ENCODE results near the gene APP.

The APP gene

GRCh38 chr21:25907573-25908275 is 262.8 kb downstream of the APP start:
- DNase-seq (ENCODE audit: low spot score) = no peak

- no peak for DNase-seq (ENCODE audit: low spot score)
Observed at GRCh38 chr21:25906587-25906986, 264.0 kb downstream of the APP start.

DNA sequence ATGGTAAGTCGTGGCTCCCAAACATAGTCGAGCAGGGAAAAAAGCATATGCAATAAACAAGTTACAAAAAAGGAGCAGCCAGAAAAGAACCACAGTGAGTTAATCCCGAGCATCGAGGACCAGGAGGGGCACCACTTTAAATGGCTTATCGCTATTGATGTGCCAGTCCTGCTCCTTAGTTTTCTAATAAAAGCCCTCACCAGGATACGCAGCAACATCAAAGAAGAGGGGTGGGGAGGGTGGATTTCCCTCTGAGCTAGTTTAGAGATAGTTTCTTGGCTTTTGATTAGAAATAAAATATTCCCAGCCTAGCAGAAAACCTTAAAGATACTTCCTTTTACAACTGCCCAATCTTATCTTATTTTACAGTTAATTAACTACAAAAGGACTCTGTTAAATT is 265.4 kb downstream of the APP start:
- DNase-seq (ENCODE audit: low spot score) = no peak

- no peak for DNase-seq (ENCODE audit: low spot score)
Observed at GRCh38 chr21:25904044-25904695, 266.4 kb downstream of the APP start.

DNA sequence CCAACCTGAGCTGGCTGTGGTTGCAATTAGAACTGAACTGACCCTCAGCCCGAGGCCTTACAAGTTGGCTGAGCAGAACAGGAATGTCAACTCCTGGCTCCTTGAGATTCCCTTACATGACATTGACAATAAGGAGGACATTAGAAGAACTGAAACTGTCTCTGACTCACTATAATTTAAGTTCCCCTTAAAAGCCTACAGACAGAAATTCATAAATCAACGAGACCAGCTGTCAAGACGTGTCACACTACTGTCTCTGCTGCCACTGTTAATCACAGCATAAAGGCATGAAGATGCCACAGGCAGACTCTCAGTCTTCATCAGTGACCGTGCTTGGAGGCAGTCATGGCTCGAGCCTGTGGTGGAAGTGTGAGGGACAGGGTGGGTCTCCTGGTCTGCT is 267.0 kb downstream of the APP start:
- DNase-seq (ENCODE audit: low spot score) = no peak

- no peak for DNase-seq (ENCODE audit: low spot score)
Observed at GRCh38 chr21:25901330-25901979, 269.1 kb downstream of the APP start.

- no peak for DNase-seq (ENCODE audit: low spot score)
Observed at GRCh38 chr21:25898671-25899070, 271.9 kb downstream of the APP start.

GRCh38 chr21:25897383-25897782 is 273.2 kb downstream of the APP start:
- DNase-seq (ENCODE audit: low spot score) = no peak

- DNase-seq (ENCODE audit: low spot score) = no peak
Observed at GRCh38 chr21:25896501-25897056, 274.0 kb downstream of the APP start.

DNA sequence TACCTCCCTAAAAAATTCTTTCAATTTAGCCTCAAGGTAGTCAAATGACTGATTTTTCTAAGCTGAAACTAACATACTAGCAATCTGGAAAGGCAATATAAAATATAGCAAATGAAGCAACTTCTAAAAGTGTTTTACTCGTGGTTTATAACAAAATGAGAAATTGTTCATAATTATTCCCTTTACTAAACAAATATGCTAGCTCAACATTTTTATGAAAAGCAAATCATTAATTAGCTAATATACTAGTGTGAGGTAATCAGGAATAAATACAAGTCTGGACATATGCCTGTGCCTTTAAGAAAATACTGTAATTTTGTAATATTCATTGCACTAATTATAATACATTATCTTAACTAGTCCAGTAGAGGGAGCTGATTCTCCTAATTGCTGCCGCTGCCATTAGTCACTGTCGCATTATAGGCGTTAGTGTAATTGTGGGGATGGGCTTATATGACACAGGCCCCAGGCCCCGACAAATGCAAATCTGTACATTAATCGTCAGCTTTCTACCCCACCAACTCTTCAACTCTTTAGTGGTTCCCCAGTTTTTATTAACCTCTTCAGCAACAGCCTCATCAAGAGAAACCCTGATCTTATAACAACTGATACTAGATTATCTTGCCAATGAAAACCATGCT is 274.9 kb downstream of the APP start:
- no peak for DNase-seq (ENCODE audit: low spot score)

GRCh38 chr21:25893191-25893590 is 277.4 kb downstream of the APP start:
- DNase-seq (ENCODE audit: low spot score) = no peak

GRCh38 chr21:25891596-25891995 is 279.0 kb downstream of the APP start:
- no peak for DNase-seq (ENCODE audit: low spot score)

GRCh38 chr21:25890001-25890400 is 280.6 kb downstream of the APP start:
- no peak for DNase-seq (ENCODE audit: low spot score)

DNA sequence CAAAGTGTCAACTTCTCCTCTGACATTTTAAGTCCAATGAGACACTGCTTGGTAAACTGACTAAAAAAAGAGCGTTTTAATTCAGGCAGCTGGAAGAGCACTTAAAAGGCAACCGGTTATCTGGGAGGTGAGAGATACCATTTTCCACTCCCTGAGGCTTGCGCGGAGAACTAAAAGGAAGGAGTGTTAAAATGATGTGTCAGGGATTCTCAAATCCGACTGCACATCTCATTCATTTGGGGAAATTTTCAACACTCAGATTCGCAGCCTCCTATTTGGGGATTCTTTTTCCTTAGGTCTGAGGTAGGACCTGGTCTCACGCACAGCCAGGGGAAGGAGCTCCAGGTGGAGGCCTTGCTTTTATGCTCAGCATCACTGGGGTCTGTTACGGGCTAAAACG is 281.9 kb downstream of the APP start:
- no peak for DNase-seq (ENCODE audit: low spot score)

DNA sequence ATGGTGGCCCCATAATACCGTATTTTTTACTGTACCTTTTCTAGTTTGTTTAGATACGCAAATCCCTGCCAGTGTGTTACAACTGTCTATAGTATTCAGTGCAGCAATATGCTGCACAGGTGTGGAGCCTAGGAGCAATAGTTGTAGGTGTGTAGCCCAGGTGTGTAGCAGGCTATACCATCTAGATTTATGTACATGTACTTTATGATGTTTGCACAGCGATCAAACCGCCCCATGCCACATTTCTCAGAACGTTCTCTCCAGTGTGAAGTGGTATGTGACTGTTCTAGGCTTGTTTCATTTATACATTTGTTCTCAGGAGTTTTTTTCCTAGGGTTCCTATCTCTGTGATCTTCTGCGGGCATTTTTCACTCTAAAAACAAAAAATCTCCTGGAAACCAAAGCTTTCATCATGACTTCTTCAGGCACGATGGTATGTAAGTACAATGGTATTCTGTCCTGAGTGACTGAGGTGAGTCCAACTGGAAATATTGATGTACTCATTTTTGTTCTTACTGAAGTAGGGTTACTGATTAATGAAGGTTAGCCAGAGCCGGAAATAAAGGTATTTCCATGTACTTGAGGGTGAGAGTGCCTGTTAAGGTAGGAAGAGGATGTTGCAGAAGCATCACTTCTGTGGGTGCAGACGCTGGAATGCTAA is 282.8 kb downstream of the APP start:
- no peak for DNase-seq (ENCODE audit: low spot score)

DNA sequence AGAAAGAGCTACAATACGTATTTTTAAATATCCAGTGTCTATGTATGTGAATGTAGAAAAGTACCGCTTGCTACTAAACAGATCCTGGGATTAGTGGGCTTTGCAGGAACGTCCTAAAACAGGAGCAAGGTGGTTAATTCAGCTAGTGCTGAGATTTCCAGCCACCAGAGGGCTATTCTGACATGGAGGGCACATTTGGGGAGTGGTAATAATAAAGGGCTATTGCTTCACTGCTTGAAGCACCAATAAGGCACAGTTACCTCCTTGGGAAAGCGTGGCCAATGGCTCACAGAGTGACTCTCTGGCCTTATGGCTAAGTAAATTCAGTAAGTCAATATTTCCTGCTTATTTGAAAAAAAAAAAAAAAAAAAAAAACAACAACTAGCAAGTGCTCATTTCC is 283.4 kb downstream of the APP start:
- DNase-seq (ENCODE audit: low spot score) = no peak

GRCh38 chr21:25885880-25886279 is 284.7 kb downstream of the APP start:
- no peak for DNase-seq (ENCODE audit: low spot score)

DNA sequence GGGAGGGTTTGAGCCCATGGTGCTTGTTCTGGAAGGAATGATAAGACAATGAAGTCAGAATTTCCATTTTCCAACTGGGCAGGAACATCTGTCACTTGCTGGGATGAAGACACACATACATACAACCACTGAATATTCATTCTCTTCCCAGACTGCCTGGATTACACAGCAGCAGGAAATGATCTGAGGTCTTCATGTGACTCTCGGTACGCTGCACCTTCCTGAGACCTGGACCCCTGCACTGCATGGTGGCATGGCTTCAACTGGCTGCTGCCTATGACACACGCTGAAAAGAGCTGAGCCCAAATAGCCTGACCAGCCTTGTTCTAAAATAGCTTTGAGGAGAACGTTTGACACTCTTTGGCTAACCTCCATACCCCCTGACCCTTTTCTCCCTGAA is 285.2 kb downstream of the APP start:
- DNase-seq (ENCODE audit: low spot score) = no peak

DNA sequence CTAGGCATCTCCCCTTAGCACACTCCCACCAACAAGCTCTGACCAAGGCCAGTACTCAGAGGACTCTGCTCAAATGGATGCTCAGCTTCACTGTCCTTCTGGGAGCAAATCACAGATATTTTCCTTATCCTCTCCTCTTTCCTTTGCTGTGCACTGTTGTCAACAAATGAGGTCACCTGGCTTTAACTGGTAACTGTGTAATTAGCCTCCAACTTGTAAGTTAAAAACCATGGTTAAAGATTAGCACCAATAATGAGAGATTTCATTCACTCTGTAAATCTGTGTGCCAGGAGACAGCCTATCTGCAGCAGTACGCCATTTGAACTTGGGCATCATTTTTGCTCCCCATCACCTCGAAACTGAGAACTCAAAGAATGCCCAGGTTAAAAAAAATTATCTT is 286.3 kb downstream of the APP start:
- no peak for DNase-seq (ENCODE audit: low spot score)

- peak; percentile 59 for DNase-seq (ENCODE audit: low spot score)
Observed at GRCh38 chr21:25881524-25882376, 288.8 kb downstream of the APP start.

- DNase-seq (ENCODE audit: low spot score) = no peak
Observed at GRCh38 chr21:25879203-25879602, 291.4 kb downstream of the APP start.
